Measurements from ENCODE around the gene HTR3B. TPM values are rescaled to one million over a fixed set of nuclear protein-coding genes. Genes with fewer than 3 reads are reported as not detected.

HTR3B gene
- total RNA-seq, 1 experiment from 2014 or later: not detected

GRCh38 chr11:113952588-113952987 lies 48.0 kb downstream of the HTR3B start:
- H3K79me2 ChIP-seq (ENCODE audit: insufficient read depth, low read length): no peaks in the 10 kb centered on the region
- H4K8ac ChIP-seq (replicated peaks; ENCODE audit: insufficient read length, low read depth, low read length): no peak overlapping the region
- no peaks in the 10 kb centered on the region for H3K27me3 ChIP-seq (ENCODE audit: insufficient read depth, low read length)
- no CpG with 5 or more reads among the region's 10 CpGs for WGBS (ENCODE audit: extremely low coverage, insufficient read length, low lambda C conversion rate)
- H3K56ac ChIP-seq (ENCODE audit: insufficient read length, low read depth, low read length): no peak overlapping the region
- no peak overlapping the region for H3K27ac ChIP-seq (ENCODE audit: insufficient read length, low read depth, low read length)
- H4K5ac ChIP-seq (ENCODE audit: insufficient read length, low read depth, low read length): no peak overlapping the region
- no peaks in the 10 kb centered on the region for H3K9me3 ChIP-seq (ENCODE audit: control insufficient read depth, low read depth, low read length)
- Mint-ChIP-seq H3K36me3 (ENCODE audit: insufficient read depth in 1 of 3, low read depth in 3 of 3) (no peaks in the 10 kb centered on the region), H3K9me3 (no peaks in the 10 kb centered on the region; a peak in 2 of 5 replicates), H3K27ac (no peak overlapping the region; a peak in 1 of 7 replicates), H3K4me3 (no peak overlapping the region), H3K27me3 (ENCODE audit: low read depth) (peaks cover 7% of the 10 kb centered on the region), H3K4me1 (peaks cover 58 to 61% of the 10 kb centered on the region in 2 experiments)
- no peak for TF ChIP-seq CTCF (conservative IDR thresholded peaks at IDR 0.05)
- H2BK20ac ChIP-seq (ENCODE audit: low read depth, low read length, poor library complexity, severe bottlenecking): no peak overlapping the region
- no peak overlapping the region for H3K4ac ChIP-seq (ENCODE audit: low read depth, low read length)
- H2AK5ac ChIP-seq (ENCODE audit: insufficient read length, low read length): no peak overlapping the region
- H3K4me2 ChIP-seq (ENCODE audit: insufficient read depth, insufficient read length, low read length): no peak overlapping the region
- no peak overlapping the region for H3K9ac ChIP-seq (ENCODE audit: extremely low read depth, insufficient read length, low read length)
- H3K14ac ChIP-seq (ENCODE audit: insufficient read depth, low read length): no peak overlapping the region; the same call in 1 of the 2 replicates
- DNase-seq: no peak
- H4K91ac ChIP-seq (ENCODE audit: insufficient read length, low read depth, low read length): no peak overlapping the region
- no peak overlapping the region for H2BK12ac ChIP-seq (ENCODE audit: insufficient read length, low read depth, low read length)
- H4K20me1 ChIP-seq (ENCODE audit: control insufficient read depth, insufficient read depth, insufficient read length): no peaks in the 10 kb centered on the region
- no peak overlapping the region for H2BK5ac ChIP-seq (ENCODE audit: insufficient read length, low read length)
- H3K79me1 ChIP-seq (ENCODE audit: insufficient read depth, low read depth, low read length, poor library complexity, severe bottlenecking): no peaks in the 10 kb centered on the region
- H3K23ac ChIP-seq (ENCODE audit: insufficient read length, low read depth, low read length): no peak overlapping the region
- H2BK15ac ChIP-seq (ENCODE audit: low read depth, low read length): no peak overlapping the region
- no peak overlapping the region for H2AFZ ChIP-seq (ENCODE audit: low read length)
- H3K18ac ChIP-seq (ENCODE audit: insufficient read length, low read depth, low read length): no peak overlapping the region
- no peak overlapping the region for H3T11ph ChIP-seq (ENCODE audit: low read length)
- no peak overlapping the region for H2BK120ac ChIP-seq (ENCODE audit: low read depth, low read length, poor library complexity, severe bottlenecking)
- H3K4me1 ChIP-seq (ENCODE audit: insufficient read depth, low read length): peaks cover 12% of the 10 kb centered on the region; the same call in 1 of the 2 replicates
- no peaks in the 10 kb centered on the region for H3K23me2 ChIP-seq (ENCODE audit: insufficient read length, low read depth, low read length, poor library complexity, severe bottlenecking)
